H1 (cell line): ENCODE measurements around the gene KCMF1. TPM values are rescaled to one million over a fixed set of nuclear protein-coding genes. Genes with fewer than 3 reads are reported as not detected.

ENCODE experiments used
- CTCF ChIA-PET: fragments of 300-600 bp; sonication (Branson Sonifier 250); formaldehyde crosslinking; loops from one replicate; lab custom pipeline; 2021; ENCODE audit not compliant: partially characterized antibody; lab: Charles Lee
- POLR2A ChIA-PET: fragments of 300-600 bp; sonication (Branson Sonifier 250); formaldehyde crosslinking; loops from one replicate; lab custom pipeline; 2021; ENCODE audit warnings: inconsistent platforms; ENCODE audit not compliant: partially characterized antibody; lab: Charles Lee
- DNase-seq, 2 experiments: peaks; one replicate each; pipeline versions ENCODE4 v3.0.0 to v3.0.0-alpha.2; 2010 to 2022; ENCODE audit warnings: low spot score in 2 of 2, low read depth in 1 of 2, mixed read lengths in 1 of 2
- FAIRE-seq: peaks from 2 replicates; lab custom pipeline; 2011; peaks lifted over from hg19 to GRCh38; lab: Jason Lieb, UNC
- H2AFZ ChIP-seq: 2 replicates; pipeline ENCODE4 v1.8.1; 2012; ENCODE audit warnings: low read length, inconsistent platforms
- H2AK5ac ChIP-seq: 2 replicates; pipeline ENCODE4 v1.6.1; 2013; ENCODE audit warnings: low read depth, low read length
- H2BK120ac ChIP-seq: replicated peaks from 2 replicates; pipeline ENCODE3; 2013; ENCODE audit warnings: low read depth, low read length, inconsistent platforms
- H2BK12ac ChIP-seq: 2 replicates; pipeline ENCODE4 v1.6.1; 2013; ENCODE audit warnings: low read depth, low read length
- H2BK15ac ChIP-seq: 2 replicates; pipeline ENCODE4 v1.6.1; 2013; ENCODE audit warnings: low read length
- H2BK20ac ChIP-seq: 2 replicates; pipeline ENCODE4 v1.6.1; 2013; ENCODE audit warnings: low read length
- H2BK5ac ChIP-seq: 2 replicates; pipeline ENCODE4 v1.6.1; 2013; ENCODE audit warnings: low read depth, low read length
- H3K14ac ChIP-seq: 2 replicates; pipeline ENCODE4 v1.6.1; 2013; ENCODE audit warnings: inconsistent platforms; ENCODE audit not compliant: insufficient read length
- H3K18ac ChIP-seq: 2 replicates; pipeline ENCODE4 v1.6.1; 2013; ENCODE audit warnings: low read length; ENCODE audit errors: extremely low read depth
- H3K23ac ChIP-seq: 2 replicates; pipeline ENCODE4 v1.6.1; 2013; ENCODE audit warnings: inconsistent platforms; ENCODE audit not compliant: insufficient read length
- H3K23me2 ChIP-seq: 2 replicates; pipeline ENCODE4 v1.6.1; 2013; ENCODE audit warnings: low read depth, low read length
- H3K27ac ChIP-seq: 2 replicates; pipeline ENCODE4 v1.6.1; 2011; ENCODE audit warnings: low read depth, low read length, inconsistent platforms
- H3K27me3 ChIP-seq, 4 experiments: replicated peaks in 1 of 4; 1 replicate in 1 of 4; 2 replicates in 3 of 4; pipeline versions ENCODE4 v1.6.1 to v1.8.1; 2011 to 2013; ENCODE audit warnings: low read length in 3 of 4, mild to moderate bottlenecking in 3 of 4, inconsistent platforms in 2 of 4, mixed read lengths in 2 of 4, moderate library complexity in 1 of 4; ENCODE audit not compliant: control insufficient read depth in 3 of 4, insufficient read depth in 3 of 4; ENCODE audit errors: extremely low read depth in 1 of 4
- H3K36me3 ChIP-seq, 4 experiments: 2 replicates each; pipeline versions ENCODE4 v1.6.1 to v1.8.1; 2011 to 2013; ENCODE audit warnings: mild to moderate bottlenecking in 4 of 4, low read length in 3 of 4, moderate library complexity in 2 of 4, control low read depth in 1 of 4, inconsistent platforms in 1 of 4; ENCODE audit not compliant: insufficient read depth in 4 of 4, control insufficient read depth in 2 of 4
- H3K4ac ChIP-seq: replicated peaks from 2 replicates; pipeline ENCODE3; 2013; ENCODE audit warnings: low read length, low read depth, mixed read lengths, inconsistent platforms; ENCODE audit not compliant: insufficient read length
- H3K4me1 ChIP-seq, 4 experiments: replicated peaks in 1 of 4; 1 replicate in 1 of 4; 2 replicates in 3 of 4; pipeline versions ENCODE4 v1.6.1 to v1.8.1; 2011 to 2013; ENCODE audit warnings: low read length in 3 of 4, inconsistent platforms in 2 of 4, mixed read lengths in 1 of 4; ENCODE audit not compliant: insufficient read depth in 4 of 4, control insufficient read depth in 3 of 4
- H3K4me2 ChIP-seq, 2 experiments: 2 replicates each; pipeline versions ENCODE4 v1.6.1 to v1.8.1; 2011 to 2013; ENCODE audit warnings: low read depth in 2 of 2, low read length in 2 of 2, control low read depth in 1 of 2, inconsistent platforms in 1 of 2, mild to moderate bottlenecking in 1 of 2; ENCODE audit not compliant: insufficient read depth in 1 of 2
- H3K4me3 ChIP-seq, 4 experiments: fragments of 200-600, 300-600 bp in 1 of 4; sonication (generic), shearing (Covaris generic), sonication (Bioruptor Twin) in 1 of 4; 2 replicates each; pipeline versions ENCODE4 v1.5.1 to v1.8.1; 2011 to 2016; ENCODE audit warnings: low read length in 4 of 4, low read depth in 3 of 4, control low read depth in 2 of 4, inconsistent platforms in 2 of 4, mild to moderate bottlenecking in 2 of 4, mixed read lengths in 1 of 4, moderate library complexity in 1 of 4; ENCODE audit not compliant: insufficient read depth in 2 of 4; ENCODE audit errors: extremely low read depth in 1 of 4
- H3K56ac ChIP-seq: replicated peaks from 2 replicates; pipeline ENCODE3; 2013; ENCODE audit warnings: low read depth, mild to moderate bottlenecking, mixed read lengths, low read length, inconsistent platforms; ENCODE audit not compliant: insufficient read length
- H3K79me1 ChIP-seq: 2 replicates; pipeline ENCODE4 v1.6.1; 2013; ENCODE audit warnings: low read depth, low read length, control low read depth
- H3K79me2 ChIP-seq, 2 experiments: 2 replicates each; pipeline versions ENCODE4 v1.6.1 to v1.8.1; 2012 to 2013; ENCODE audit warnings: low read length in 2 of 2, mild to moderate bottlenecking in 2 of 2, inconsistent platforms in 1 of 2; ENCODE audit not compliant: insufficient read depth in 2 of 2, control insufficient read depth in 1 of 2
- H3K9ac ChIP-seq, 4 experiments: replicated peaks in 1 of 4; 1 replicate in 1 of 4; 2 replicates in 3 of 4; pipeline versions ENCODE4 v1.6.1 to v1.8.1; 2011 to 2013; ENCODE audit warnings: low read depth in 3 of 4, low read length in 3 of 4, control low read depth in 2 of 4, mild to moderate bottlenecking in 2 of 4, moderate library complexity in 2 of 4, inconsistent platforms in 1 of 4; ENCODE audit errors: extremely low read depth in 1 of 4
- H3K9me3 ChIP-seq, 2 experiments: 2 replicates each; pipeline versions ENCODE4 v1.6.1 to v1.8.1; 2012 to 2013; ENCODE audit warnings: mild to moderate bottlenecking in 2 of 2, moderate library complexity in 2 of 2, control low read depth in 1 of 2, inconsistent platforms in 1 of 2, low read depth in 1 of 2, low read length in 1 of 2, mixed read lengths in 1 of 2; ENCODE audit not compliant: insufficient read depth in 2 of 2
- H4K20me1 ChIP-seq, 2 experiments: replicated peaks in 1 of 2; 2 replicates each; pipeline versions ENCODE3 to v1.8.1; 2011 to 2013; ENCODE audit warnings: inconsistent platforms in 2 of 2, low read length in 2 of 2, mild to moderate bottlenecking in 1 of 2; ENCODE audit not compliant: insufficient read depth in 2 of 2, control insufficient read depth in 1 of 2
- H4K5ac ChIP-seq: 2 replicates; pipeline ENCODE4 v1.6.1; 2013; ENCODE audit warnings: low read length, low read depth, mixed read lengths, inconsistent platforms; ENCODE audit not compliant: insufficient read length
- H4K8ac ChIP-seq: 2 replicates; pipeline ENCODE4 v1.8.0; 2013; ENCODE audit warnings: mild to moderate bottlenecking, moderate library complexity, low read length, inconsistent platforms; ENCODE audit not compliant: insufficient read depth; ENCODE audit errors: extremely low read depth
- H4K91ac ChIP-seq: replicated peaks from 2 replicates; pipeline ENCODE3; 2013; ENCODE audit warnings: low read length, mixed read lengths, inconsistent platforms; ENCODE audit not compliant: insufficient read length
- ATF3 ChIP-seq: IDR thresholded peaks from 2 replicates; pipeline ENCODE4 v1.6.1; 2011; ENCODE audit warnings: low read depth, mild to moderate bottlenecking, low read length; ENCODE audit not compliant: insufficient read depth
- CBX5 ChIP-seq: fragments of 300-800, 300-1000 bp; sonication (generic); IDR thresholded peaks from 2 replicates; pipeline ENCODE4 v1.7.1; 2016; ENCODE audit warnings: antibody characterized with exemption, low read length, low read depth
- SP1 ChIP-seq: IDR thresholded peaks from 2 replicates; pipeline ENCODE4 v1.6.1; 2011; ENCODE audit warnings: low read depth, low read length
- WGBS, 2 experiments: shearing (Covaris generic) in 1 of 2; methylation state at CpG; one replicate each; pipeline versions ENCODE4 v1.1.6 to v1.1.7; 2013 to 2015; ENCODE audit warnings: low lambda C conversion rate in 2 of 2, mixed read lengths in 2 of 2, inconsistent platforms in 1 of 2, low coverage in 1 of 2, missing lambda C conversion rate in 1 of 2; ENCODE audit not compliant: insufficient replicate concordance in 2 of 2, insufficient coverage in 1 of 2, insufficient read length in 1 of 2; ENCODE audit errors: extremely low coverage in 1 of 2, missing lambda C conversion rate in 1 of 2; 5-methylcytosine and 5-hydroxymethylcytosine counted together
- polyA plus RNA-seq, 7 experiments: library from polyadenylated mRNA; depleted of rRNA in 3 of 7; stranded (reverse) in 5 of 7; unstranded in 2 of 7; fragments of >200 nt in 5 of 7; fragments of 200-250 nt in 2 of 7; gene quantifications; 1 replicate in 5 of 7; 2 replicates in 1 of 7; 4 replicates in 1 of 7; pipeline versions ENCODE4 v1.2.1 to v1.2.3, GENCODE V29; 2011 to 2013; ENCODE audit warnings: missing spikeins in 2 of 7, mixed read lengths in 2 of 7
- total RNA-seq: library from RNA; stranded (reverse); fragmentation: NEBNext Ultra II Directional; extraction: Animal tissue kit (Norgen Biotek cat#: 25700); gene quantifications from 2 replicates; pipeline ENCODE4 v1.2.1, GENCODE V29; 2021

KCMF1 gene
- total and polyA plus RNA-seq, 2 of the 8 experiments (the other 6 are each of a cell fraction or from before 2014, with no cell fraction given), result 86.9 to 149 TPM

- no peak overlapping the region for H4K5ac ChIP-seq
- H3K36me3 ChIP-seq, result no peaks in the 10 kb centered on the region
- H3K27ac ChIP-seq, result no peak overlapping the region
- H2BK5ac ChIP-seq, result no peak overlapping the region
- no peak overlapping the region for H3K18ac ChIP-seq
- ChIA-PET POLR2A (interaction anchor here (0.9 to 15.1 kb wide), 5 partner anchors 16 to 103 kb away, joined by 3 to 231 read pairs (median 3); no protein-coding TSS in a partner anchor), CTCF (interaction anchor here (0.7 to 7.5 kb wide), 4 partner anchors 17 to 75 kb away, joined by 3 to 54 read pairs (median 4); no protein-coding TSS in a partner anchor)
- no peak overlapping the region for H3K4ac ChIP-seq
- no peak overlapping the region for H2BK20ac ChIP-seq
- peaks cover 9 to 16% (median 10%) of the 10 kb centered on the region in 4 experiments for H3K4me1 ChIP-seq
- H3K9me3 ChIP-seq, result no peaks in the 10 kb centered on the region
- H2BK15ac ChIP-seq, result 0 out of 2 replicates have a peak overlapping the region, but pooled peaks have one; percentile 46
- 81% methylated on average over 2 of the region's 2 CpGs; no CpG with 5 or more reads in 1 of the 2 experiments for WGBS, 2 experiments
- no peak for FAIRE-seq
- no peaks in the 10 kb centered on the region for H3K27me3 ChIP-seq
- H3K56ac ChIP-seq, result no peak overlapping the region
- no peaks in the 10 kb centered on the region for H3K79me2 ChIP-seq
- no peak overlapping the region for H2BK12ac ChIP-seq
- no peak overlapping the region for H3K4me3 ChIP-seq
- H2AK5ac ChIP-seq, result no peak overlapping the region
- no peak overlapping the region for H3K23ac ChIP-seq
- H4K91ac ChIP-seq, result no peak overlapping the region
- H3K4me2 ChIP-seq, result no peak overlapping the region
- no peak for DNase-seq
- no peak overlapping the region for H3K9ac ChIP-seq
- H3K79me1 ChIP-seq, result no peaks in the 10 kb centered on the region
- no peak overlapping the region for H2AFZ ChIP-seq
- H3K23me2 ChIP-seq, result 0 out of 2 replicates have a peak, but pooled peaks cover 2% of the 10 kb centered on the region
- H4K8ac ChIP-seq, result no peak overlapping the region
- H4K20me1 ChIP-seq, result no peaks in the 10 kb centered on the region
- H3K14ac ChIP-seq, result no peak overlapping the region
- H2BK120ac ChIP-seq, result no peak overlapping the region
- TF ChIP-seq ATF3 (no peak), SP1 (no peak), CBX5 (no peak)
Observed at GRCh38 chr2:84942166-84942565, 28.8 kb upstream of the KCMF1 start.
